GM18873 (cell line): ENCODE data around the gene SYCP1.
"Not testable (repeated sequence)": the region's sequence is repeated elsewhere in the genome, so short reads cannot be mapped to it uniquely, and the experiment has no call there.

Experiments
- ATAC-seq: cut with Tn5 transposase; IDR thresholded peaks from one replicate; pipeline ENCODE4 v1.9.1; 2021; ENCODE audit warnings: mild to moderate bottlenecking, moderate library complexity, moderate number of reproducible peaks; ENCODE audit not compliant: unreplicated experiment, low FRiP score

The SYCP1 gene, protein sequence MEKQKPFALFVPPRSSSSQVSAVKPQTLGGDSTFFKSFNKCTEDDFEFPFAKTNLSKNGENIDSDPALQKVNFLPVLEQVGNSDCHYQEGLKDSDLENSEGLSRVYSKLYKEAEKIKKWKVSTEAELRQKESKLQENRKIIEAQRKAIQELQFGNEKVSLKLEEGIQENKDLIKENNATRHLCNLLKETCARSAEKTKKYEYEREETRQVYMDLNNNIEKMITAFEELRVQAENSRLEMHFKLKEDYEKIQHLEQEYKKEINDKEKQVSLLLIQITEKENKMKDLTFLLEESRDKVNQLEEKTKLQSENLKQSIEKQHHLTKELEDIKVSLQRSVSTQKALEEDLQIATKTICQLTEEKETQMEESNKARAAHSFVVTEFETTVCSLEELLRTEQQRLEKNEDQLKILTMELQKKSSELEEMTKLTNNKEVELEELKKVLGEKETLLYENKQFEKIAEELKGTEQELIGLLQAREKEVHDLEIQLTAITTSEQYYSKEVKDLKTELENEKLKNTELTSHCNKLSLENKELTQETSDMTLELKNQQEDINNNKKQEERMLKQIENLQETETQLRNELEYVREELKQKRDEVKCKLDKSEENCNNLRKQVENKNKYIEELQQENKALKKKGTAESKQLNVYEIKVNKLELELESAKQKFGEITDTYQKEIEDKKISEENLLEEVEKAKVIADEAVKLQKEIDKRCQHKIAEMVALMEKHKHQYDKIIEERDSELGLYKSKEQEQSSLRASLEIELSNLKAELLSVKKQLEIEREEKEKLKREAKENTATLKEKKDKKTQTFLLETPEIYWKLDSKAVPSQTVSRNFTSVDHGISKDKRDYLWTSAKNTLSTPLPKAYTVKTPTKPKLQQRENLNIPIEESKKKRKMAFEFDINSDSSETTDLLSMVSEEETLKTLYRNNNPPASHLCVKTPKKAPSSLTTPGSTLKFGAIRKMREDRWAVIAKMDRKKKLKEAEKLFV

DNA sequence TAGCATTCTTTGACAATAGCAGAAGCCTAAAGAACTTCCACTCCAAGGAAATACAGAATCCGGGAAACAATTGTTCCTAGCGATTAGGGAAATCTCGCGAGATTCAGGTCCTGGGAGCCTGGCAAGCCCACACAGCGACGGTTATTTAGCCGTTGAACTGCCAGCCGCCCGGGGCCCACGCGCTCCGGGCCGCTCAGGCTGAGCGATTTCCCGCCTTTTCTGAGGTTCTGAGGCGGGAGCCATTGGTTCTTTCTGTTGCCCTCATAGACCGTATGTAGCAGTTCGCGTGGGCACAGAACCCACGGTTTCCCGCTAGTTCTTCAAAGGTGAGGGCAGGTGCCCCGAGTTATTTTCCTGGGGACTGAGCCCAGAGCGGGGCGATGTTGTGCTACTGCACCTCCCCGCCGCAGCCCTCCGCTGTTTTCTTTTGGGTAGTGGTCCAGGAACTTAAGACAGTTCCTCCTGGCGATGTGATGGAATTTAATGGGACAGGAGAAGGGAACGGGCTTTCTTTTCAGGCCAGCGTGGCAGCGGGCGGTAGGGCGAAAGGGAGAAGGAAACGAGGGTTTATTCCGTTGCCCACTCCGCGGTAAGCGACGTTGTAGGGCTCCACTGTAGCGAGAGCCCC is at the start of gene SYCP1:
TSS of gene SYCP1 (plus strand) at position 171 of the 628 bp plus-strand sequence. CDS start 602 bp downstream, outside the sequence.
- ATAC-seq = no peak

DNA sequence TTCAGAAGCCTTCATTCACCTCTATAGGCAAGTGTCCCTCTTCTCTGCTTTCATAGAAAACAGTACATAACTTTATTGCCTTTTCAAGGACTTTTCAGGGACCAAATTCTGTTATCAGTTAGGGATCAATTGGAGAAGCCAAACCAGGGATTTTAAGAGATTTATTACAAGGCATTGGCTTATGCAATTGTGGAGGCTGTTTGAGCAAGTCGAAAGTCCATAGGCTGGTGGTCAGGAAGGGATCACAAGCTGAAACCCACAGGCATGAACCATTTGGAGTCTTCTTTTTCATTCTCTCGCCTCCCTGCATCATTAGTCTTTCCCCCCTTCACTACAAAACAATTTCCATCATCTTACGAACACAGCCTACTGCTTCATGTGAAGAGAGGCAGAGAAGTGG is 34.8 kb upstream of the SYCP1 start:
- no peak for ATAC-seq

DNA sequence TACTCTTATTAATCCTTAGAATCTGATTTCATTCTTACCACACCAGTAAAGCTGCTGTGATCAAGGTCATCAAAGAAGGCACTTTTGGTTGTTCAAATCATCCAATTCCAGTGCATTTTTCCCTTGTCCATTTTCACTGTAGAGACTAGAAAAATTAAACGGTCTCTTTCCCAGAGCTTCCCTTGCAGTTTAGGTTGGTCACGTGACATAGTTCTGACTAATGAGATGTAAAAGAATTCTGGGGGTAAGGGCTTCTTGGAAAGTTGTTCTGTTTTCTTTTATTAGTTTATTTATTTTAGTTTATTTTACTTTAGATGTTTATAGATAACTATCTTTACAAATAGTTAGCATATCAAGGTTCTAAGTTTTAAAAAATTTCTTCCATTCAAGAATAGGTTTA is 34.3 kb upstream of the SYCP1 start:
- no peak for ATAC-seq

DNA sequence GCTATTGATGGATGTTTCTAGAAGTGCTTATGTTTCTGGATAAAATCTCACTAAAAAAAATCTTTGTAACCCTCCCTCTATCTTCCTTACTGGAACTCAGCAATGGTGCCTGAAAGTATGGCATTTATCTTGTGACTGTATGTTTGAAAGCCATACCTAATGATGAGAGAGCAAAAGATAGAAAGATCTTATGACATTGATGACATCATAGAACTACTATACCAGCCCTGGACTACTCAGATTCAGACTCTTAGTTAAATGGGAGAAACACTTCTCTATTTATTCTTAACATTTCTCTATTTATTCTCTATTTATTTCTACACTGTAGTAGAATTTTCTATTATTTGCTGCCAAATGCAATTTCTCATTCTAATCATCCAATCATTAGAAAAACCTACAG is 32.7 kb upstream of the SYCP1 start:
- no peak for ATAC-seq

DNA sequence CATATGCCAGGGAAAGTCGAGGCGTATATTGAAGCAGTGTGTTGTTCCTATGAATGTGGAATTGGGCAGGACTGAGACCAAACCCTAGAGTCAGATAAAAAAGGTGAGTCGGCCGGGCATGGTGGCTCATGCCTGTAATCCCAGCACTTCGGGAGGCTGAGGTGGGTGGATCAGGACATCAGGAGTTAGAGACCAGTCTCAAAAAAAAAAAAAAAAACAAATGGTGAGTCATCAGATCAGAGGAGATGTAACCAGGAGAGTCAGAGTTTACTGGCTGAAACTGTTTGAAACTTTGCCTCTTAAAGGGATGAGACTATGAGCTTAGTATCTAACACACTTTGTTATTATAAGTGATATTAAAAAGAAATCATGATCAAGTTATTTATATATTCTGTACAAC is 26.4 kb upstream of the SYCP1 start:
- no peak for ATAC-seq

DNA sequence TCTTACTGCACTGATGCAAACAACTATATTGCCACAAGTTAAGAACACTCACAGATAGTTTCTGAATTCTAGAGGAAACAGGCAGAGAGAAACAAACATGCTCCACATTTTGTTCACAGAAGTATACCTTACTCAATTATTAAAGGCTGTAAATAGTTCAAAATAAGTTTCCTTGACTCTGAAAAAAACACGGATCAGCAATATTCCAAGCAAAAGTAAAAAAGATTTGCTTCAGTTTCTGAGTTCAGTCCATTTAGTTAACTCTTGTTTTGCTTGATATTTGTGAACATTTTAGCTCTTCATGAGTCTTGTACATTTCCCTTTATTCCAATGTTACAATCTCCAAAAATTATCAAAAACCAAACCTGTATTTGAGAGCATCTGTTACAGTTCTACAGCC is 24.6 kb upstream of the SYCP1 start:
- not testable (repeated sequence) for ATAC-seq

DNA sequence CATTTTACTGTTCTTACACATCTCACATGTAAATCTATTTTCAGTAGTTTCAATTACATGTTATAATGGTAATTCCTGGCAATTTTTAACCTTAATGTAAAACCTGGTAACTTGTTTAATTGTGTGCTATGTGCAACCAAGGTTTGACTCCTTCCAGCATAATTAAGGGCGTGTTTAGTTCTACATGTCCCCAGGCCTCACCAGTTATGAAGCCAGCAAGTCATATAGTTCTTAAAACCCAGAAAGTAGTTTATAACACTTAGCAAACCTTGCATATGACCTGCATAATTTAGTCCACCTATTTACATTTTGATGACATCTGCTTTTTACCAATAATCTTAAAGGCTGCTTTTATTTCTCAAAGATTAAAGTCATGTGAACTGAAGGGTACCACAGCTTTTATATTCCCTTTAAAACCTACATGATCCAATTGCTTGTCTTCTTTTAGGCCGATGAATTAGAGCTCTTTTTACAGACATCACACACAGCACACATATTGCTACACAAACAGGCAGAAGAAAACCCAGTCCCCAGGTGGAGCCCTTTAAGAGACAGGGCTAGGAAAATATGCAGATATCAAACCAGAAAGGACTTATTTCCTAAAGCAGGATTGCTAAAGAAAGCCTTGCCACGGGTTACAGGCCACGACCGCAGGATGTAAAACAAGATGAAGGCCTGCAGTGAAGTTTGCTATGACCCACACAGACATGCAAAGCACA is 23.2 kb upstream of the SYCP1 start:
- no peak for ATAC-seq

DNA sequence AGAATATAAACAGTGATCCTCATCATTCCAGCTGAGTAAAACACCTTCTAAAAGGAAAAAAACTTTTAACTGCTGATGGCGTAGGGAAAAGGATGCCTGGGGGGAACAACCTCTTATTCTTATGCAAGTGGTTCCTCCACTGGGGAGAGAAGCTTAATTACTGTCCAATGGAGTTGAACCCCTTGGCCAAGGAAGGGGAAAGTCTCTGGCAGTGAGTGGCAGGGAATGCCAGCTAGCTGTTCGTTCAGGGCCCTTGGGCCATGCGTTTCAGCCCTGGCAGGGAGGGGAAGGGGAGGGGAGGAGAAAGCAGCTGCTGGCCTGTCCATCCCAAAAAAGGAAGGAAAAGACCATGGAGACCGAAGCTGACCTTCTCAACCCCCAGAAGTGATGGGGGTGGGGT is 22.6 kb upstream of the SYCP1 start:
- ATAC-seq = no peak

DNA sequence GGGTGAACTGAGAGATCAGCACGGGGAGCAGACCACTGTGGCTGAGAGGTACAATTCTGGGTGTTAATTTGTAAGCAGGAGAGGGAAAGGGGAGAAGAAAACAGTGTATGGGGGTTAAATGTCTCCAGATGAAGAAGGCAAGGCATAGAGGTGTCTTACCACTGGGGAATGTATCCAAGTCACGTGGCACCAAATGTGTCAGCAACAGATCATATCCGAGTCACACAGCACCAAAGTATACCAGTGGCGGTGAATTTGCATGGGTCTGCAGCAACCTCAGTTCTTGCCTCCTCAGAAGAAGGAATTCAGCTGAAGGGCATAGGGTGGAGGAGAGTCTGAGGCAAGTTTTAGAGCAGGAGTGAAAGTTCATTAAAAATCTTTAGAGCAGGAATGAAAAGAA is 21.2 kb upstream of the SYCP1 start:
- ATAC-seq = no peak

DNA sequence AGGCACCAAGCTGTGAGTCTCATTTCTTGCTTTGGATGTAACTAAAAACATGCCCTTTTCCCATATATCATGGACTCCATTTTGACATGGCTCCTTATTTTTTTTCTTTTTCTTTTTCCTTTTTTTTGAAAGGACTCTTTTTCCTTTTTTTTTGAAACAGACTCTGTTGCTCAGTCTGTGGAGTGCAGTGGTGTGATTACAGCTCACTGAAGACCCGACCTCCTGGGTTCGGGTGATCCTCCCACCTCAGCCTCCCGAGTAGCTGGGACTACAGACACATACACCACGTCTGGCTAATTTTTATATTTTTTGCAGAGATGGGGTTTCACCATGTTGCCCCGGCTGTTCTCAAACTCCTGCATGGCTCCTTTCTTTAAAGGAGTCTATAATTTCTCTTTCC is 10.4 kb upstream of the SYCP1 start:
- no peak for ATAC-seq

DNA sequence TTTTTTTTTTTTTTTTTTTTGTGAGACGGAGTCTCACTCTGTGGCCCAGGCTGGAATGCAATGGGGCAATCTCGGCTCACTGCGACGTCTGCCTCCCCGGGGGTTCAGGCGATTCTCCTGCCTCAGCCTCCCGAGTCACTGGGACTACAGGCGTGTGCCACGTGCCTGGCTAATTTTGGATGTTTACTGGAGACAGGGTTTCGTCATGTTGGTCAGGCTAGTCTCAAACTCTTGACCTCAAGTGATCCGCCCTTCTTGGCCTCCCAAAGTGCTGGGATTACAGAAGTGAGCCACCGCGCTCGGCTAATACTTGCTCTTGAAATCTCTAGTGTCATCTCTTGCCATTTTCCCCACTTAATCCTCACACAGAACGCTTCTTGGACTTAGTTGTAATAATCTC is 1.1 kb upstream of the SYCP1 start:
- ATAC-seq = no peak

DNA sequence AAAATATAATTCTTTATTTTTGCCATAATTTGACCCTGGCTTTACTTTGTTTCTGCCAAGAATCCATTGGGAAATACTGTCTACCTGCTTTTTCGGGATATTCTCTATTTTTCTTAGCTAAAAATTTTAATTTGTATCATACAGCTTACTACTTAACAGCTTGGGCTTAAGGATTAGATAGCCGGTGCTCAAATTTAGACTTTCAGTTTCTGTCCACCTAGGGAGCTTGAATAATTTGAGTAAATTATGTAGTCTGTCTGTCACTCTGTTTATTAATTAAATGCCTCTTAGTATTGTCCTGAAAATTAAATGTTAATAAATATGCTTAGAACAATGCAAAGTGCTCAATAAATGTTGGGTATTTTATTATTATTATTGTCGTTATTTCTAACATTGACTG is 6.7 kb downstream of the SYCP1 start:
- ATAC-seq = no peak

DNA sequence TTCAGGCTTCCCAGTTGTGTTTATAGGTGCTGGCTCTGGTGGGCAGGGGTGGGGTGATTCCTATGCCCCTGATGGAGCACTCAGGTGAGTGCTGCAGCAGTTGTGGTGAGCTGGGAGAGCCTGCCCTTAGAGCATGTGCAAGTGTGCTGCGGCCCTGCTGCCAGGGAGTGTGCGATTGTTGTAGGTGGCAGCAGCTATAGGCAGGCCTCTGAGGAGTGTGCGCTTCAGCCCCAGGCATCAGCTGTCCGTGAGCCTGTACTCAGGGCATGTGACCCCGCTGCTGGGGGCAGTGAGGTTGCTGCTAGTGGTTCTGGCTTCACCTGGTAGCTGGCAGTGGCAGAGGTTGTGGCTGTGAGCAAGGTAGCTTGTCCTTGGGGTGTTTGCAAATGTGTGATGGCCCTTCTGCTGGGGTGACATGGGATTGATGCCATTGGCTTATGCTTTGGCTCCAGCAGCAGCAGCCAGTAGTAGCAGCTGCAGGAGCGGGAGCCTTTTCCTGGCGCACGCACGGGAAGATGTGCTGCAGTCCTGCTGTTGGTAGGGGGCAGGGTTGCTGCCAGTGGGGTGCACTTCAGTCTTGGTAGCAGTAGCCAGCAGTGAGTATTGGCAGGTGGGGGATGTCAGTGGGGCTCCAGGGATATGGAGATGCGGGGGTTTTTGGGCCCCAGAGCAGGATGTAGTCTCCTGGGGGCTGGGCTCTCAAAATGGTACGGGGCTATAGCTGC is 37.7 kb downstream of the SYCP1 start:
- ATAC-seq = no peak

DNA sequence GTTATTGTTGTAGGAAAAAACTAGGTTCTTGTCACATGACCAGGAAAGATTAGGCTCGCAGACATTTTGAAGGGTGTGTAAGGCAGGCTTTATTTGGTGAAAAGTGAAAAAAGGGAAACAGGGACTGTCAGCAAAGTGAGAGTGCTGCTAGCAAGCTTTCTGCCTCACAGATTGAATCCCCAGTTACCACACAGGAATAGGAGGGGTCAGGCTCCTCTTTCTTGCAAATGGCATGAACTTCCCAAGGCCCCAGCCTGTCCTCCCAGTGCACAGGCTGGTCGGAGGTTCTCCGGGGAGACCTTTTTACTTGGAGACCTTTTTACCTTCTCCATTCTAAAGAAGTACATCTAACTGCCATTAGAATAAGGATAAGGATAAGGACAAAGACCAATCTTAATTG is 42.1 kb downstream of the SYCP1 start:
- ATAC-seq = no peak

DNA sequence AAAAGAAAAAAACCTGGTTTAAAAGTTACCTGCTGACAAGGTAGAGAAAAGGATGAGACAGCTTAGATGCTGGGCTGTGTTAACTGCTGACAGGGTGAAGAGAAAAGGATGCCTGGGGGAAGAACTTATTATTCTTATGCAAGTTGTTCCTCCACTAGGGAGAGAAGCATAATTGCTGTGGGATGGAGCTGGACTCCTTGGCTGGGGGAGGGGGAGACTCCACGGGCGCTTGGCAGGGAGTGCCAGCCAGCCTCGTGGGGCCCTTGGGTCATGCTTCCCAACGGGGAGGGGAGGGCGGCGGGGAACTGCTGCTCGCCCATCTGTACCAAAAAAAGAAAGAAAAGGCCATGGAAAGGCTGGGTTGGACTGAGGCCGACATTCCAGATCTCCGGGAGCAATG is 47.2 kb downstream of the SYCP1 start:
- no peak for ATAC-seq

DNA sequence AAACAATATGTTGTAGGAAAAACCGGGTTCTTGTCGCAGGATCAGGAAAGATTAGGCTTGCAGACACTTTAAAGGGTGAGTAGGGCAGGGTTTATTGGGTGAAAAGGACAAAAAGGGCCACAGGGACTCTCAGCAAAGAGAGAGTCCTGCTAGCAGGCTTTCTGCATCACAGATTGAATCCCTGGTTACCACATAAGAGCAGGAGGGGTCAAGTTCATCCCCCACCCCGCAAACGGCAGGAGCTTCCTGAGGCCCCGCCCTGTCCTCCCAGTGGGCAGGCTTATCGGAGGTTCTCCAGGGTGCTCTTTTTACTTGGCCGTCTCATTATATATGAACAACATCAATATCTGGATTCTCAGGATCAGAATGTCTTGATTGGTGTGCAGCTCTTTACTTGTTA is 47.7 kb downstream of the SYCP1 start:
- no peak for ATAC-seq

DNA sequence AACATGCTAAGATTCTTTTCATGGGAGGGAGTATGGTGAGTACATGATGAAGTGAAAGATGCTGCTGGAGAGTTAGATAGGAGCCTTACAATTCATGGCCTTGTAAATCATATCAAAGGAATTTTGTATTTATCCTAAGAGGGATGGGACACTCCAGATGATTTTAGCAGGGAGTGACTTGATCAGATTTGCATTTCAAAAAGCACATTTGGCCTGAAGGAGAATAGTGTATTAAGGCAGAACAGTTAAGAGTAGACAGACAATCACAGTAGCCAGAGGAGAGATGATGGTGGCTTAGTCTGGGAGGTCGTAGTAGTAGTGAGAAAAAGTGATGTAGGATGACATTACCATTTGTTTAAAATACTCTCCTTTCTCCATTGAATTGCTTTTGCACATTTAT is 48.8 kb downstream of the SYCP1 start:
- no peak for ATAC-seq

DNA sequence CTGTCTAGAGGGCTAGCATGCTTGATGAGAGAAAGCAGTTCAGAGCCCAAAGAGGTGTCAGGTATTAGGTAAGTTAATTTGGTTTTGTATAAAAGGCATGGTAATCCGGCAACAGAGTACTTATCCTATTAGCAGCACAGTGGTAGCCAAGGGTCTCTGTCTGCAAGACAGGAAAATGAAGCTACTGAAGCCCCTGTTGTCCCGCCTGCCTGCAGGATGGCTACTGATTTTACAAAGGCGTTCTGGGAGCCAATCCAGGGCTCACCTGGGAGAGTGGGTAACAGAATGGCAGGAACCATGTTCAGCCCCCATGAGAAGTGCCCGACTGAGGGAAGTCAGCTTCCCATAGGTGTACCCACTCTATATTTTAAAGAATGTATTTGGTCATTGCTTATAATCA is 61.1 kb downstream of the SYCP1 start:
- not testable (repeated sequence) for ATAC-seq

DNA sequence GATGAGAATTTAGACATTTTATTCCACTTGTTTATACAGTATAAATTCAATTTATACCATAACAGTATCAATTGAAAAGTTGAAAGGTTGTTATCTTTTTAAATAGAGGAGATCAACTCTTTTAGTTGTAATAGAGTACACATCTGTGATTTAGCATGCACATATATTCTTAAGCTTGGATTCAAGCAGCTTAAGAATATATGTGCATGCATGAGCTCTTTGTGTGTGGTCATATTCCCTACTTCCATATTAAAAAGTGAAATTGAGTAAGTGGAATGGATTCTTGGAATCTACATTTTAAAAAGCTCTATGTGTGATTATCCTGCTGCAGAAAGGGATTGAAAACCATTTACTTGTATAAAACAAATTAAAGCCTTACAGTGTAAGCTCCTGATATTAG is 71.9 kb downstream of the SYCP1 start:
- ATAC-seq = no peak

DNA sequence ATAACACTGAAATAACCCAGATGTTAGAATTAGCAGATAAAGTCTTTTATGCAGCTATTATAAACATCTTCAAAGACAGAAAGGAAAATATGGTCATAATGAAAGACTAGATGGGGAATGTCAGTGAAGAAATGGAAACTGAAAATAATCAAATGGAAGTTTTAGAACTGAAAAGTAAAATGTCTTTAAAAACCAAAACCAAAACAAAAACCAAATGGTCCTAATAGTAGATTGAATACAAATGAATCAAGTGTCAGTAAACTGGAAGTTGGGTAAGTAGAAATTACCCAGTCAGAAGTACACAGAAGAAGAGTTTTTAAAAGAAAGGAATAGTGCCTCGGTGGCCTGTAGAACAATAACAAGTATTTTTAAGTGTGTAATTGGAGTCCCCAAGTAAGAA is 72.7 kb downstream of the SYCP1 start:
- ATAC-seq = no peak
